ENCODE results near the gene DPF3.

DPF3 gene

GRCh38 chr14:72916174-72916573 lies 22.3 kb upstream of the DPF3 start:
- Histone ChIP-seq H3K27me3 (replicated peaks; ENCODE audit: insufficient read depth, low read length) (no peaks in the 10 kb centered on the region), H3K27ac (ENCODE audit: low read length) (no peak overlapping the region), H3K36me3 (replicated peaks; ENCODE audit: insufficient read depth, low read length) (no peaks in the 10 kb centered on the region), H3K9me2 (replicated peaks; ENCODE audit: insufficient read depth, low read length) (no peaks in the 10 kb centered on the region), H3K4me2 (ENCODE audit: low read depth, low read length) (no peak overlapping the region), H4K20me1 (ENCODE audit: insufficient read depth, low read length) (no peaks in the 10 kb centered on the region), H3K9ac (ENCODE audit: low read length) (no peak overlapping the region), H3K4me3 (ENCODE audit: low read length) (no peak overlapping the region), H3K9me3 (replicated peaks; ENCODE audit: insufficient read depth, low read length) (no peaks in the 10 kb centered on the region), H3K79me2 (ENCODE audit: low read length) (no peaks in the 10 kb centered on the region), H3F3A (ENCODE audit: insufficient read depth, low read length) (no peaks in the 10 kb centered on the region), H3K4me1 (ENCODE audit: low read length) (no peaks in the 10 kb centered on the region), H2AFZ (ENCODE audit: low read length) (no peak overlapping the region)
- DNase-seq, result no peak
- TF ChIP-seq EZH2 (optimal IDR thresholded peaks at IDR 0.05; ENCODE audit: low read depth, low read length), result no peak
- TF ChIP-seq, protein P1, sequence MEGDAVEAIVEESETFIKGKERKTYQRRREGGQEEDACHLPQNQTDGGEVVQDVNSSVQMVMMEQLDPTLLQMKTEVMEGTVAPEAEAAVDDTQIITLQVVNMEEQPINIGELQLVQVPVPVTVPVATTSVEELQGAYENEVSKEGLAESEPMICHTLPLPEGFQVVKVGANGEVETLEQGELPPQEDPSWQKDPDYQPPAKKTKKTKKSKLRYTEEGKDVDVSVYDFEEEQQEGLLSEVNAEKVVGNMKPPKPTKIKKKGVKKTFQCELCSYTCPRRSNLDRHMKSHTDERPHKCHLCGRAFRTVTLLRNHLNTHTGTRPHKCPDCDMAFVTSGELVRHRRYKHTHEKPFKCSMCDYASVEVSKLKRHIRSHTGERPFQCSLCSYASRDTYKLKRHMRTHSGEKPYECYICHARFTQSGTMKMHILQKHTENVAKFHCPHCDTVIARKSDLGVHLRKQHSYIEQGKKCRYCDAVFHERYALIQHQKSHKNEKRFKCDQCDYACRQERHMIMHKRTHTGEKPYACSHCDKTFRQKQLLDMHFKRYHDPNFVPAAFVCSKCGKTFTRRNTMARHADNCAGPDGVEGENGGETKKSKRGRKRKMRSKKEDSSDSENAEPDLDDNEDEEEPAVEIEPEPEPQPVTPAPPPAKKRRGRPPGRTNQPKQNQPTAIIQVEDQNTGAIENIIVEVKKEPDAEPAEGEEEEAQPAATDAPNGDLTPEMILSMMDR (IDR thresholded peaks at IDR 0.05; ENCODE audit: low read length), result no peak
- TF ChIP-seq EZH2phosphoT487 (IDR thresholded peaks at IDR 0.05; ENCODE audit: low read length), result no peak

DNA sequence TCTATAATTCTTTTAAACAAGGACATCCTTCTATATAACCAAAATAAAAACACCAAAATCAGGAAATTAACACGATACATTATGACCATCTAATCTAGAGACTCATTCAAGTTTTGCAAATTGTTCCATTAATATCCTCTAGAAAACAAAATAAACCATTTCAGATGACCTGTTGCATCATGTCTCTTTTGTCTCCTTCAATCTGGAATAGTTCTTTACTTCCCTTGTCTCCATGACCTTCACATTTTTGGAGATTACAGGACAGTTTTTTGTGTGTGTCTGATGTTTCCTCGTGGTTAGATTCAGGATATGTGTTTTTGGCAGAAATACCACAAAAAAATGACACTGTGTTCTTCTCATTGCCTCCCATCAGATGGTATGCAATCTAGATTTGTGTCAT lies 19.9 kb upstream of the DPF3 start:
- no peaks in the 10 kb centered on the region for H3K27me3 ChIP-seq (replicated peaks; ENCODE audit: insufficient read depth, low read length)
- no peak overlapping the region for H3K27ac ChIP-seq (ENCODE audit: low read length)
- H4K20me1 ChIP-seq (ENCODE audit: insufficient read depth, low read length), result no peaks in the 10 kb centered on the region
- no peaks in the 10 kb centered on the region for H3K36me3 ChIP-seq (replicated peaks; ENCODE audit: insufficient read depth, low read length)
- no peak overlapping the region for H3K9ac ChIP-seq (ENCODE audit: low read length)
- no peak for DNase-seq
- no peaks in the 10 kb centered on the region for H3K79me2 ChIP-seq (ENCODE audit: low read length)
- H3K9me2 ChIP-seq (replicated peaks; ENCODE audit: insufficient read depth, low read length), result no peaks in the 10 kb centered on the region
- H3K4me3 ChIP-seq (ENCODE audit: low read length), result no peak overlapping the region
- no peaks in the 10 kb centered on the region for H3K9me3 ChIP-seq (replicated peaks; ENCODE audit: insufficient read depth, low read length)
- H2AFZ ChIP-seq (ENCODE audit: low read length), result no peak overlapping the region
- no peaks in the 10 kb centered on the region for H3K4me1 ChIP-seq (ENCODE audit: low read length)
- H3K4me2 ChIP-seq (ENCODE audit: low read depth, low read length), result no peak overlapping the region
- H3F3A ChIP-seq (ENCODE audit: insufficient read depth, low read length), result no peaks in the 10 kb centered on the region
- TF ChIP-seq EZH2 (optimal IDR thresholded peaks at IDR 0.05; ENCODE audit: low read depth, low read length) (no peak), EZH2phosphoT487 (IDR thresholded peaks at IDR 0.05; ENCODE audit: low read length) (no peak)
- TF ChIP-seq, protein P1 (IDR thresholded peaks at IDR 0.05; ENCODE audit: low read length), result no peak

- H3K36me3 ChIP-seq (replicated peaks; ENCODE audit: insufficient read depth, low read length), result no peaks in the 10 kb centered on the region
- H3F3A ChIP-seq (ENCODE audit: insufficient read depth, low read length), result no peaks in the 10 kb centered on the region
- H3K9ac ChIP-seq (ENCODE audit: low read length), result no peak overlapping the region
- no peak overlapping the region for H3K4me2 ChIP-seq (ENCODE audit: low read depth, low read length)
- H3K9me2 ChIP-seq (replicated peaks; ENCODE audit: insufficient read depth, low read length), result no peaks in the 10 kb centered on the region
- no peak overlapping the region for H3K27ac ChIP-seq (ENCODE audit: low read length)
- DNase-seq, result no peak
- no peaks in the 10 kb centered on the region for H4K20me1 ChIP-seq (ENCODE audit: insufficient read depth, low read length)
- H3K4me1 ChIP-seq (ENCODE audit: low read length), result peaks cover 11% of the 10 kb centered on the region; the same call in 1 of the 2 replicates
- no peak overlapping the region for H3K4me3 ChIP-seq (ENCODE audit: low read length)
- H3K9me3 ChIP-seq (replicated peaks; ENCODE audit: insufficient read depth, low read length), result no peaks in the 10 kb centered on the region
- no peak overlapping the region for H2AFZ ChIP-seq (ENCODE audit: low read length)
- no peaks in the 10 kb centered on the region for H3K27me3 ChIP-seq (replicated peaks; ENCODE audit: insufficient read depth, low read length)
- TF ChIP-seq EZH2 (optimal IDR thresholded peaks at IDR 0.05; ENCODE audit: low read depth, low read length), result no peak
- TF ChIP-seq, protein P1 (IDR thresholded peaks at IDR 0.05; ENCODE audit: low read length), result no peak
- TF ChIP-seq EZH2phosphoT487 (IDR thresholded peaks at IDR 0.05; ENCODE audit: low read length), result no peak
- H3K79me2 ChIP-seq (ENCODE audit: low read length), result no peaks in the 10 kb centered on the region
Measured at GRCh38 chr14:72909163-72909562, 15.3 kb upstream of the DPF3 start.
